Measurements from ENCODE around the gene COG4.

GRCh38 chr16:70548936-70549335 is 25.6 kb upstream of the COG4 start:
- TF ChIP-seq, protein P1, sequence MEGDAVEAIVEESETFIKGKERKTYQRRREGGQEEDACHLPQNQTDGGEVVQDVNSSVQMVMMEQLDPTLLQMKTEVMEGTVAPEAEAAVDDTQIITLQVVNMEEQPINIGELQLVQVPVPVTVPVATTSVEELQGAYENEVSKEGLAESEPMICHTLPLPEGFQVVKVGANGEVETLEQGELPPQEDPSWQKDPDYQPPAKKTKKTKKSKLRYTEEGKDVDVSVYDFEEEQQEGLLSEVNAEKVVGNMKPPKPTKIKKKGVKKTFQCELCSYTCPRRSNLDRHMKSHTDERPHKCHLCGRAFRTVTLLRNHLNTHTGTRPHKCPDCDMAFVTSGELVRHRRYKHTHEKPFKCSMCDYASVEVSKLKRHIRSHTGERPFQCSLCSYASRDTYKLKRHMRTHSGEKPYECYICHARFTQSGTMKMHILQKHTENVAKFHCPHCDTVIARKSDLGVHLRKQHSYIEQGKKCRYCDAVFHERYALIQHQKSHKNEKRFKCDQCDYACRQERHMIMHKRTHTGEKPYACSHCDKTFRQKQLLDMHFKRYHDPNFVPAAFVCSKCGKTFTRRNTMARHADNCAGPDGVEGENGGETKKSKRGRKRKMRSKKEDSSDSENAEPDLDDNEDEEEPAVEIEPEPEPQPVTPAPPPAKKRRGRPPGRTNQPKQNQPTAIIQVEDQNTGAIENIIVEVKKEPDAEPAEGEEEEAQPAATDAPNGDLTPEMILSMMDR (IDR thresholded peaks at IDR 0.05; ENCODE audit: borderline replicate concordance, extremely low read depth, low read length, poor library complexity, severe bottlenecking): no peak
- no peak for TF ChIP-seq EZH2 (IDR thresholded peaks at IDR 0.05; ENCODE audit: borderline replicate concordance, low read depth, low read length, severe bottlenecking)
